ENCODE data around the gene HORMAD1.
"Not testable (repeated sequence)": the region's sequence is repeated elsewhere in the genome, so short reads cannot be mapped to it uniquely, and the experiment has no call there.

Gene HORMAD1

DNA sequence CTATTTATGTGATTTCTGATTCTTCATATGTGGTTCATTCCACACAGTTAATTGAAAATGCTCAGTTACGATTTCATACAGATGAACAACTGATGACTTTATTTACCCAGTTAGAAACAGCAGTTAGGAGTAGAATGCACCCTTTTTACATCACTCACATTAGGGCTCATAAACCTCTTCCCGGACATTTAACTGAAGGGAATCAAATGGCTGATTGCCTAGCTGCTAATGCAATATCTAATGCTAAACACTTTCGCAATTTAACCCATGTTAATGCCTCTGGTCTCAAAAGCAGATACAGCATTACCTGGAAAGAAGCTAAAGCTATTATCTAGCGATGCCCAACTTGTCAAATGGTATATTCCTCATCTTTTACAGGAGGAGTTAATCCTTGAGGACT lies 63.6 kb downstream of the HORMAD1 start:
- H3K9me3 ChIP-seq (ENCODE audit: control insufficient read depth, low read depth, low read length); H3K27ac ChIP-seq (ENCODE audit: low read length); H3K9ac ChIP-seq (ENCODE audit: low read length); H3K4me1 ChIP-seq (ENCODE audit: control insufficient read depth, low read depth, low read length); H3K27me3 ChIP-seq (ENCODE audit: control insufficient read depth, insufficient read depth, low read length); H3K4me3 ChIP-seq (ENCODE audit: low read length): not testable (repeated sequence)
- H3K36me3 ChIP-seq (ENCODE audit: control insufficient read depth, low read depth, low read length), result peaks cover 20% of the 10 kb centered on the region

DNA sequence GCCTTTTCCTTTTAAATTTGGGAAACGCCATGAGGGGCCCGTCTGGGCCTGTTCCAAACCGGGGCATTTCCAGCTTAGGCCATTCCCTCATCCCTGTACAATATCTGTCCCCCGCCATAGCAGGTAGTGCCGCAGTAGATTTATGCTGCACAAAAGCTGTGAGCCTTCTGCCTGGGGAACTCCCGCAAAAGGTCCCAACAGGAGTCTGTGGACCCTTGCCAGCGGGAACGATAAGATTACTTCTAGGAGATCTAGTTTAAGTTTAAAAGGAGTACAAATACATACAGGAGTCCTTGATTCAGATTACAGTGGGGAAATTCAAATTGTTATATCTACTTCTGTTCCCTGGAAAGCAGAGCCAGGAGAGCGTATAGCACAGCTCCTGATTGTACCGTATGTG lies 66.1 kb downstream of the HORMAD1 start:
- H3K4me3 ChIP-seq (ENCODE audit: low read length); H3K9ac ChIP-seq (ENCODE audit: low read length); H3K27ac ChIP-seq (ENCODE audit: low read length); H3K9me3 ChIP-seq (ENCODE audit: control insufficient read depth, low read depth, low read length); H3K27me3 ChIP-seq (ENCODE audit: control insufficient read depth, insufficient read depth, low read length); H3K4me1 ChIP-seq (ENCODE audit: control insufficient read depth, low read depth, low read length): not testable (repeated sequence)
- peaks cover 14% of the 10 kb centered on the region for H3K36me3 ChIP-seq (ENCODE audit: control insufficient read depth, low read depth, low read length)

DNA sequence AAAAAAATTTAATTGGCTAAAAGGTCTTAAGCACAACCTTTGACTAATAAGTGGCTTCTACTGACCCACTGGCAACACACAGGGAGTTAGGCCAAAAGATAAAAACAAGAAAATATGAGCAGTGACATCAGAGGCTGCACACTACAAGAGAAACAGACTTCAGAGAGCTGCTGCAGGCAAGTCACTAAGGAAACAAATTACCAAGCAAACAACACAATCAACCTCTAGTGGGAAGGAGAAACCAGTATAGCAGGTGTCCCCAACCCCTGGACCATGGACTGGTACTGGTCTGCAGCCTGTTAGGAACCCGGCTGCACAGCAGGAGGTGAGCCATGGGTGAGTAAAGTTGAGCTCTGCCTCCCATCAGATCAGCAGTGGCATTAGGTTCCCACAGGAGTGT lies 70.5 kb downstream of the HORMAD1 start:
- H3K36me3 ChIP-seq (ENCODE audit: control insufficient read depth, low read depth, low read length), result peaks cover 31% of the 10 kb centered on the region

DNA sequence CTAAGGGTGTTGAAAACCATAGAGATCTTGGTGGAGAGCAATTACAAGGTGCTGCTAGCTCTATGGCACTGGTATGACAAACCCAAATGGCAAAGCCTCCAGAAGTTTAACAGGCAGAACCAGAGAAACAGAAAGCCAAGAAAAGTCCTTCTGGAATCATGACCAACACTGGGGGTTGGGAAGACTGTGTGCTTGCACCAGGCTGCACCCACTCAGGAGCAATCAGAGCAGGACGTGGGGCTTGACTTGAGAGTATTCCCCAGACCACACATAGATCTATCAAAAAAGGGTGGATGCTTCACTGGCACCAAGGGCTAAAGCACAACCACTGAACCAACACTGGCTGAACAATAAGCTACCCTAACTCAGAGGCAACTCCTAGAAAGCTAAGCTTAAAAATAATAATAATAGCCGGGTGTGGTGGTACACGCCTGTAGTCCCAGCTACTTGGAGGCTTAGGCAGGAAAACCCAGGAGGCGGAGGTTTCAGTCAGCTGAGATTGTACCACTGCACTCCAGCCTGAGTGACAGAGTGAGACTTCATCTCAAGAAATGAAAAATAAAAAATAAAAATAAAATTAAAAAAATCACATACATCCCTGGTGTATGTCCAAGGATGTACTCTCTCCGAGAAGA lies 71.1 kb downstream of the HORMAD1 start:
- H3K4me3 ChIP-seq (ENCODE audit: low read length), result no peak overlapping the region
- no peaks in the 10 kb centered on the region for H3K27me3 ChIP-seq (ENCODE audit: control insufficient read depth, insufficient read depth, low read length)
- H3K27ac ChIP-seq (ENCODE audit: low read length), result no peak overlapping the region
- H3K9me3 ChIP-seq (ENCODE audit: control insufficient read depth, low read depth, low read length), result no peaks in the 10 kb centered on the region
- no peaks in the 10 kb centered on the region for H3K4me1 ChIP-seq (ENCODE audit: control insufficient read depth, low read depth, low read length)
- H3K9ac ChIP-seq (ENCODE audit: low read length), result no peak overlapping the region
- H3K36me3 ChIP-seq (ENCODE audit: control insufficient read depth, low read depth, low read length), result peaks cover 31% of the 10 kb centered on the region

More for the DNA sequence above, 70.5 kb downstream of the HORMAD1 start:
- Histone ChIP-seq H3K4me3 (ENCODE audit: low read length) (no peak overlapping the region), H3K9me3 (ENCODE audit: control insufficient read depth, low read depth, low read length) (no peaks in the 10 kb centered on the region), H3K9ac (ENCODE audit: low read length) (no peak overlapping the region), H3K27me3 (ENCODE audit: control insufficient read depth, insufficient read depth, low read length) (no peaks in the 10 kb centered on the region), H3K4me1 (ENCODE audit: control insufficient read depth, low read depth, low read length) (no peaks in the 10 kb centered on the region), H3K27ac (ENCODE audit: low read length) (no peak overlapping the region)
